ENCODE results near the gene SPTBN2. TPM values are rescaled to one million over a fixed set of nuclear protein-coding genes. Genes with fewer than 3 reads are reported as not detected.

SPTBN2 gene
- total RNA-seq, 2 donors from 2014 or later, result 3.7 to 7.1 TPM

DNA sequence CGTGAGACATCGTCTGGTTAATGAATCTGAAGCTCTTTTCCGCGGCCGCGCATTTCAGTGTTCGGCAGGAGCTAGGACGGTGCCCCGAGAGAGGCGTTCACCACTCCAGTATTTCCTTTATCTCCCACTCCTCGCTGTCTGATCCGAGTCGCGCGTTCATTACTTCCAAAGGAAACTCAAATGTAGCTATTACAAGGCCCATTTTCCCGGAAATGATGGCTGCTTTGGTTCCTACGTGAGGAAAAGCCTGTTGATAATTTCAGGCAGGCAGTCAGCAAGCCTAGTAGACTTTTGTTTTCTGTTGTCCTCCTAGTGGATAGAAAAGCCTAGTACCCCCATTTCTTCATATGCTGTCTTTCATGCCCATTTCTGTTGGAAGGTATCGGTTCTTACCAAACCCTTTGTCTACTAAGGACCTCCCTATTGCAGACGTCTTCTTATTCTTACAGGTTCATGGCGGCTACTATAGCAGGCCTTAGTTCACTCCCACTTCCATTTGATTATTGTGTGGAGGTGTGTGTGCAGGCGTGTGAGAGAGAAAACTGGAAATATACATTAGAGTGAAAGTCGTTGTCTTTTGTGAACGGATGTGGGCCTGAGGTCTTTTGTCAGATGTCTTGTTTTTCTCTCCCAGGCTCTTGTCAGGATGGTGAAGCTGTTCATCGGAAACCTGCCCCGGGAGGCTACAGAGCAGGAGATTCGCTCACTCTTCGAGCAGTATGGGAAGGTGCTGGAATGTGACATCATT is 89.8 kb downstream of the SPTBN2 start:
- peaks cover 23% of the 10 kb centered on the region for H3K4me1 ChIP-seq
- no peak for DNase-seq
- peak overlapping the region; percentile 89 for H3K27ac ChIP-seq
- peaks cover 5% of the 10 kb centered on the region for H3K36me3 ChIP-seq
- no peaks in the 10 kb centered on the region for H3K27me3 ChIP-seq
- H3K4me3 ChIP-seq, result peak overlapping the region; percentile 82
- intact Hi-C loops (cut with DNase I), result no loop called here
- no peaks in the 10 kb centered on the region for H3K9me3 ChIP-seq
- H3K9ac ChIP-seq (ENCODE audit: low read depth in 2 of 2, low read length in 2 of 2), result peak overlapping the region; percentile 79 to 96
- TF ChIP-seq, protein P1, sequence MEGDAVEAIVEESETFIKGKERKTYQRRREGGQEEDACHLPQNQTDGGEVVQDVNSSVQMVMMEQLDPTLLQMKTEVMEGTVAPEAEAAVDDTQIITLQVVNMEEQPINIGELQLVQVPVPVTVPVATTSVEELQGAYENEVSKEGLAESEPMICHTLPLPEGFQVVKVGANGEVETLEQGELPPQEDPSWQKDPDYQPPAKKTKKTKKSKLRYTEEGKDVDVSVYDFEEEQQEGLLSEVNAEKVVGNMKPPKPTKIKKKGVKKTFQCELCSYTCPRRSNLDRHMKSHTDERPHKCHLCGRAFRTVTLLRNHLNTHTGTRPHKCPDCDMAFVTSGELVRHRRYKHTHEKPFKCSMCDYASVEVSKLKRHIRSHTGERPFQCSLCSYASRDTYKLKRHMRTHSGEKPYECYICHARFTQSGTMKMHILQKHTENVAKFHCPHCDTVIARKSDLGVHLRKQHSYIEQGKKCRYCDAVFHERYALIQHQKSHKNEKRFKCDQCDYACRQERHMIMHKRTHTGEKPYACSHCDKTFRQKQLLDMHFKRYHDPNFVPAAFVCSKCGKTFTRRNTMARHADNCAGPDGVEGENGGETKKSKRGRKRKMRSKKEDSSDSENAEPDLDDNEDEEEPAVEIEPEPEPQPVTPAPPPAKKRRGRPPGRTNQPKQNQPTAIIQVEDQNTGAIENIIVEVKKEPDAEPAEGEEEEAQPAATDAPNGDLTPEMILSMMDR (IDR thresholded peaks at IDR 0.05), result no peak

DNA sequence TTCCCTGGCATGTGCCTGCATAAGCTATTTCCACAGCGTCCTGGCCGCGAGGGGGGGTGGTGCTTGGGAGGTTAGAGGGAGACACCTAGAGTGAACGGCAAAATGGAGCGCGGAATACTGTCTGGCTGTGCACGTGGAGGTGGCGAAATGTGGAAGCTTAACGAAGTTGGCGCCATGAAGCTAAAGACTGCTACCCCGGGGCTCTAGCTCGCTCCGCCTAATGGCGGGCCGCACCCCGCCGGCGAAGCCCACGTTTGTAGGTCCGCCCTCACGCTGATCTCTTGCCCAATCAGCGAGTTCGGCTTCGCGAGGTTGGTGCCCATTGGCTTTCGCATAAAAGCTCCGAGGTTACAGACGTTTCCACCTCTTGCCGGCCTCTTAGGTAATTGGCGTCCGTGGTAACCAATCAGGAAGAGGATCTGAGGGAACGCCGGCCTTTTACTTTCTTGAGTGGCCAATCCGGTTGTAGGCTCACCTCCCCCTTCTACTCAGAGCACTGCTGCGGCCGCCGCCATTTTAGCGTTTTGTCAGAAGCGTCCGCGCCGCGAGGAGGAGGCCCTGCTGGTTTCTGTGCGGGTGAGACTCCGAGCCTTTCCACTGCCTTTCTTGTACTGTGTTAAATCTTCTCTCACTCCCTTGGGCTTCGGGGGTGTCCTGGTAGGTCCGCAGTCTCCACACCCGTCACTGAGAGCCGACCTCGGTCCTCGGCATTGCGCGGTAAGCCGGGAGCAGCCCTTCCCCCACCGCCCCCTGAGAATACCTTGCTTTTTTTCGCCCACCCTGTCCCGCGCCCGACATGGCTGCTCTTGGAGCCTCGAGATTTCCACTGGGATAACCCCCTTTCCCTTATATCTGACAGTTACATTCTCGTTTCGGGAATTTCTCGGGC is 90.6 kb downstream of the SPTBN2 start, which contains the start of gene RBM4:
Gene RBM4, plus strand, starts transcription at position 527 of the 889 bp plus-strand sequence. CDS start 1,009 bp downstream, outside the sequence.
- peak within 1 kb of the TSS; percentile 82 for H3K4me3 ChIP-seq
- intact Hi-C loops (cut with DNase I), result no loop called here
- peaks cover 5% of the 10 kb centered on the region for H3K36me3 ChIP-seq
- peaks cover 23% of the 10 kb centered on the region for H3K4me1 ChIP-seq
- peak within 1 kb of the TSS; percentile 79 to 96 for H3K9ac ChIP-seq (ENCODE audit: low read depth in 2 of 2, low read length in 2 of 2)
- TF ChIP-seq, protein P1 (IDR thresholded peaks at IDR 0.05), result no peak
- DNase-seq, result peak; percentile 99
- H3K27me3 ChIP-seq, result no peaks in the 10 kb centered on the region
- no peaks in the 10 kb centered on the region for H3K9me3 ChIP-seq
- H3K27ac ChIP-seq, result peak within 1 kb of the TSS; percentile 89

DNA sequence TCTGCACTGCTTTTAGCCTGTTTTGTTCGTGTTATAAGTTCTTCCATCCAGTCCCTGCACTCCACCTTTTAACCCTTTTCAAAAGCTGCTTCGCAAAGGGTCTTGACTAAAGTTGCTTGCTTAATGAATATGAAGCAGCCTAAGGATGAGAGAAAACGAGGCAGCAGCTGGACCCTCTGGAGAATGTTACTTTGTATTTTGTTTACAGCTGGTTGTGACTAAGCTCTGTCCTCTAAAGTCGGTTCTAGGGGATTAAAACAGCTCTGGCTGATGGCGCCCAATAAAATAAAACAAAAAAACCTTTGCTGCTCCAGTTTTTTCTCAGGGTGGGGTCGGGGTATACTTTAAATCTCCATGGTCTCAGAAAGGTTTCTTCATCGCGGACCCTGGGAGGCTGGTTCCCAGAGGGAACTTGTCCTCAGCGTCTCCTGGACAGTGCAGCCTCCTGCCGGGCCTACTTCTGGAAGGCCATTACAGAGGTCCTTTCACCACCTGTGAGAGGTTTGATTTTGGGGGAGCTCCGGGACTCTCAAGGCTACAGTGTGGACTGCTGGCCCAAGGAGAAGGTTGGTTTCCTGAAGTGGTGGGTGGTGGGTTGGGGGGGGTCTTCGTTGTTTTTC is 91.3 kb downstream of the SPTBN2 start:
- Histone ChIP-seq H3K4me3 (peak overlapping the region; percentile 82), H3K36me3 (peaks cover 5% of the 10 kb centered on the region), H3K4me1 (peaks cover 23% of the 10 kb centered on the region), H3K9ac (ENCODE audit: low read depth in 2 of 2, low read length in 2 of 2) (peak overlapping the region; percentile 68 to 96), H3K27me3 (no peaks in the 10 kb centered on the region), H3K9me3 (no peaks in the 10 kb centered on the region), H3K27ac (peak overlapping the region; percentile 89)
- TF ChIP-seq, protein P1 (IDR thresholded peaks at IDR 0.05), result no peak
- intact Hi-C loops (cut with DNase I), result no loop called here
- no peak for DNase-seq

DNA sequence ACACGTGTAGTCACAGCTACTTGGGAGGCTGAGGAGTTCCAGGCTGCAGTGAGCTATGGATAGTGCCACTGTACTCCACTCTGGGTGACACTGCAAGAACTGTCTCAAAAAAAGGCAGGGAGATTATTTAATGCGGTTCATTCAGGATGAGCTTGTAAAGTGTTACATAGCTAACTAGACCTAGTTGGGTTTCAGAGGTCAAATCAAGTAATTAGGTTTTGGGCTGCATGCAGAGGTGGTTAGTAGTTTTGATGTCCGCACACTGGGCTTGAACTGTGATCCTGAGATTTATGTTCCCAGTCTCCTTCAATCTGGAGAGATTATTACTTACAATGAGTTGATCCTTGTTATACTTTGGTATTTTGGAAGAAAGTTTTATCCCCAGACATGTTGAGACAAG is 92.6 kb downstream of the SPTBN2 start:
- Histone ChIP-seq H3K27me3 (no peaks in the 10 kb centered on the region), H3K9me3 (no peaks in the 10 kb centered on the region), H3K27ac (no peak overlapping the region), H3K4me3 (no peak overlapping the region), H3K9ac (ENCODE audit: low read depth in 2 of 2, low read length in 2 of 2) (no peak overlapping the region), H3K4me1 (peaks cover 17% of the 10 kb centered on the region), H3K36me3 (peaks cover 5% of the 10 kb centered on the region)
- intact Hi-C loops (cut with DNase I), result no loop called here
- DNase-seq, result no peak
- TF ChIP-seq, protein P1 (IDR thresholded peaks at IDR 0.05), result no peak

Other genes starting within 250 kb of the SPTBN2 start
- gene DPP3, start 248.8 kb downstream of the SPTBN2 start, total RNA-seq, result 100 to 1,000 TPM in 1 of 2 donors, 10 to 100 TPM in 1; 70.3 to 124 TPM
- gene BBS1, start 218.6 kb downstream of the SPTBN2 start, total RNA-seq, result 10 to 100 TPM; 16.8 to 25.8 TPM
- gene ZDHHC24, start 183.2 kb downstream of the SPTBN2 start, total RNA-seq, result 10 to 100 TPM in 1 of 2 donors, 1 to 10 TPM in 1; 7.7 to 10.7 TPM
- gene ACTN3, start 182.3 kb downstream of the SPTBN2 start, total RNA-seq, result under 1 TPM in 1 of 2 donors, not detected in 1; 0.11 TPM
- gene CTSF, start 160.6 kb downstream of the SPTBN2 start, total RNA-seq, result 10 to 100 TPM in 1 of 2 donors, 1 to 10 TPM in 1; 3.1 to 17.3 TPM
- under 1 TPM; 0.53 to 0.62 TPM for gene CCDC87, start 136.2 kb downstream of the SPTBN2 start, total RNA-seq
- gene CCS, start 136.0 kb downstream of the SPTBN2 start, total RNA-seq, result 10 to 100 TPM; 31.2 to 41.4 TPM
- 100 to 1,000 TPM in 1 of 2 donors, 10 to 100 TPM in 1; 36.4 to 110 TPM for gene RBM14, start 112.6 kb downstream of the SPTBN2 start, total RNA-seq
- gene RBM4, start 90.5 kb downstream of the SPTBN2 start, total RNA-seq, result 10 to 100 TPM; 95.4 to 99.0 TPM
- 10 to 100 TPM; 14.1 to 16.5 TPM for gene RBM4B, start 51.3 kb downstream of the SPTBN2 start, total RNA-seq
- gene RCE1, start 114.2 kb upstream of the SPTBN2 start, total RNA-seq, result 10 to 100 TPM; 27.0 to 35.9 TPM
- 10 to 100 TPM; 20.7 to 51.7 TPM for gene LRFN4, start 127.8 kb upstream of the SPTBN2 start, total RNA-seq
- 10 to 100 TPM; 47.7 to 60.1 TPM for gene PC, start 229.2 kb upstream of the SPTBN2 start, total RNA-seq
- 10 to 100 TPM; 23.0 to 31.6 TPM for gene C11orf86, start 246.1 kb upstream of the SPTBN2 start, total RNA-seq

Data from colonic mucosa (tissue), 4 donors.